PFSK-1 (cell line): ENCODE results near the gene CELF5.
A peak's percentile ranks its signal among the peaks of the same experiment; 100 is the strongest.

Experiments used
- FOXP2 ChIP-seq: optimal IDR thresholded peaks from 2 replicates; pipeline ENCODE3; 2011; ENCODE audit warnings: borderline replicate concordance, control low read depth, inconsistent platforms; ENCODE audit not compliant: insufficient read depth; ENCODE audit errors: extremely low read length, extremely low read depth
- POLR2AphosphoS5 ChIP-seq: IDR thresholded peaks from 2 replicates; pipeline ENCODE4 v1.6.1; 2012; ENCODE audit warnings: low read depth, mild to moderate bottlenecking, control low read depth, low read length, moderate library complexity
- REST ChIP-seq, 2 experiments: IDR thresholded peaks; 2 replicates each; pipeline versions ENCODE4 v1.6.1 to v1.8.0; 2011 to 2012; ENCODE audit warnings: low read depth in 2 of 2, low read length in 2 of 2, control low read depth in 1 of 2, inconsistent platforms in 1 of 2, mild to moderate bottlenecking in 1 of 2, moderate library complexity in 1 of 2; ENCODE audit not compliant: insufficient read depth in 1 of 2
- SIN3A ChIP-seq: IDR thresholded peaks from 2 replicates; pipeline ENCODE4 v1.6.1; 2012; ENCODE audit warnings: mild to moderate bottlenecking, low read length, moderate library complexity, borderline replicate concordance; ENCODE audit not compliant: insufficient read depth
- TAF1 ChIP-seq: IDR thresholded peaks from 2 replicates; pipeline ENCODE4 v1.6.1; 2012; ENCODE audit warnings: low read length, control low read depth, borderline replicate concordance; ENCODE audit not compliant: insufficient read depth

The CELF5 gene

DNA sequence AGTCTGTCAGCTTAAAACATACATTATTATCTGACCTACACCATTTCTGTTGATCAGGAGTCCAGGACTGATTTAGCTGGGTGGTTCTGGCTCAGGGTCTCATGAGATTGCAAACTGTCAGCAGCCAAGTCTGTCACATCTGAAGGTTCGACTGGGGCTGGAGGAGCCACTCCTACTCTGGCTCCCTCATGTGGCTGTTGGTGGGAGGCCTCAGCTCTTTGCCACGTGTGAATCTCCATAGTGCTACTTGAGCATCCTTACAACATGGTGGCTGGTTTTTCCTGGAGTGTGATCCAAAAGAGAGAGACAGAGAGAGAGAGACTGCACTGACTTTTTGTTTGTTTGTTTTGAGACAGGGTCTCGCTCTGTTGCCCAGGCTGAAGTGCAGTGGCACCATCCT is 78.3 kb downstream of the CELF5 start:
- TF ChIP-seq FOXP2, result no peak
- TF ChIP-seq SIN3A, result no peak
- no peak for TF ChIP-seq REST (IDR thresholded peaks at IDR 0.05; ENCODE audit: insufficient read depth in 1 of 2, low read depth in 2 of 2, low read length in 2 of 2)
- no peak for TF ChIP-seq TAF1
- TF ChIP-seq POLR2AphosphoS5, result no peak

- TF ChIP-seq TAF1, result no peak
- 0 out of 4 replicates have a peak, but pooled peaks have one; percentile 7 to 31 for TF ChIP-seq REST (IDR thresholded peaks at IDR 0.05; ENCODE audit: insufficient read depth in 1 of 2, low read depth in 2 of 2, low read length in 2 of 2)
Measured at GRCh38 chr19:3304871-3305423, 80.5 kb downstream of the CELF5 start.

- TF ChIP-seq SIN3A (no peak), FOXP2 (no peak), REST (IDR thresholded peaks at IDR 0.05; ENCODE audit: insufficient read depth in 1 of 2, low read depth in 2 of 2, low read length in 2 of 2) (no peak), POLR2AphosphoS5 (no peak), TAF1 (no peak)
Measured at GRCh38 chr19:3309724-3310123, 85.3 kb downstream of the CELF5 start.

DNA sequence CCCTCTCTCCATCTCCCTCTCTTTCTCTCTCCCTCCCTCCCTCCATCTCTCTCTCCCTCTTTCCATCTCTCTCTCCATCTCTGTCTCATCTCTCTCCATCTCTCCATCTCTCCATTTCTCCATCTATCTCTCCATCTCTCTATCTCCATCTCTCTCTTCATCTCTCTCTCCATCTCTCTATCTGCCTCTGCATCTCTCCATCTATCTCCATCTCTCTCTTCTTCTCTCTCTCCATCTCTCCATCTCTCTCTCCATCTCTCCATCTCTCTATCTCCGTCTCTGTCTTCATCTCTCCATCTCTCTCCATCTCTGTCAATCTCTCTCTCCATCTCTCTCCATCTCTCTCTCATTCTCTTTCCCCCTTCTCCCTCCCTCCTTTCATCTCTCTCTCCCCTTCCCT is 85.8 kb downstream of the CELF5 start:
- no peak for TF ChIP-seq SIN3A
- TF ChIP-seq FOXP2, result no peak
- no peak for TF ChIP-seq REST (IDR thresholded peaks at IDR 0.05; ENCODE audit: insufficient read depth in 1 of 2, low read depth in 2 of 2, low read length in 2 of 2)
- no peak for TF ChIP-seq POLR2AphosphoS5
- TF ChIP-seq TAF1, result no peak

GRCh38 chr19:3310711-3311110 is 86.2 kb downstream of the CELF5 start:
- TF ChIP-seq REST (IDR thresholded peaks at IDR 0.05; ENCODE audit: insufficient read depth in 1 of 2, low read depth in 2 of 2, low read length in 2 of 2), result no peak
- no peak for TF ChIP-seq POLR2AphosphoS5
- no peak for TF ChIP-seq SIN3A
- TF ChIP-seq FOXP2, result no peak
- TF ChIP-seq TAF1, result no peak
